ENCODE results near the gene DHPS. TPM values are rescaled to one million over a fixed set of nuclear protein-coding genes. Genes with fewer than 3 reads are reported as not detected.

Gene DHPS
- total RNA-seq, 3 donors from 2014 or later = 86.6 to 117 (median 91.4) TPM

- no peaks in the 10 kb centered on the region for H3K36me3 ChIP-seq
- DNase-seq (ENCODE audit: low spot score in 2 of 2) = no peak
- no peak overlapping the region for H3K27ac ChIP-seq
- peak overlapping the region; percentile 82 to 94 (median 88) for H3K4me3 ChIP-seq
- H3K27me3 ChIP-seq = no peaks in the 10 kb centered on the region
- intact Hi-C loops (cut with DNase I; ENCODE audit: low total_unique reads) = no loop called here
- H3K9me3 ChIP-seq = no peaks in the 10 kb centered on the region
- no peak for TF ChIP-seq CTCF (IDR thresholded peaks at IDR 0.05)
- no peak for TF ChIP-seq POLR2A (IDR thresholded peaks at IDR 0.05)
- TF ChIP-seq POLR2AphosphoS5 (IDR thresholded peaks at IDR 0.05) = no peak
- peaks cover 4 to 5% of the 10 kb centered on the region in 2 donors for H3K4me1 ChIP-seq
Observed at GRCh38 chr19:12695514-12695913, 13.8 kb upstream of the DHPS start.

- TF ChIP-seq POLR2A (IDR thresholded peaks at IDR 0.05) (no peak), CTCF (IDR thresholded peaks at IDR 0.05) (no peak), POLR2AphosphoS5 (IDR thresholded peaks at IDR 0.05) (no peak)
- H3K27ac ChIP-seq = no peak overlapping the region
- peaks cover 4 to 5% of the 10 kb centered on the region in 2 donors for H3K4me1 ChIP-seq
- H3K4me3 ChIP-seq = peak overlapping the region in 1 of 3 donors; percentile 94
- H3K36me3 ChIP-seq = no peaks in the 10 kb centered on the region
- intact Hi-C loops (cut with DNase I; ENCODE audit: low total_unique reads) = no loop called here
- H3K9me3 ChIP-seq = no peaks in the 10 kb centered on the region
- no peak for DNase-seq (ENCODE audit: low spot score in 2 of 2)
- H3K27me3 ChIP-seq = no peaks in the 10 kb centered on the region
Observed at GRCh38 chr19:12695096-12695495, 13.4 kb upstream of the DHPS start.

- H3K4me1 ChIP-seq = peaks cover 4 to 5% of the 10 kb centered on the region in 2 donors
- no peaks in the 10 kb centered on the region for H3K36me3 ChIP-seq
- intact Hi-C loops (cut with DNase I; ENCODE audit: low total_unique reads) = no loop called here
- H3K4me3 ChIP-seq = no peak overlapping the region
- TF ChIP-seq POLR2AphosphoS5 (IDR thresholded peaks at IDR 0.05) (no peak), CTCF (IDR thresholded peaks at IDR 0.05) (no peak), POLR2A (IDR thresholded peaks at IDR 0.05) (no peak)
- H3K9me3 ChIP-seq = no peaks in the 10 kb centered on the region
- no peaks in the 10 kb centered on the region for H3K27me3 ChIP-seq
- no peak overlapping the region for H3K27ac ChIP-seq
- no peak for DNase-seq (ENCODE audit: low spot score in 2 of 2)
Observed at GRCh38 chr19:12694641-12695040, 13.0 kb upstream of the DHPS start.

GRCh38 chr19:12692960-12693359 is 11.3 kb upstream of the DHPS start:
- no peak for DNase-seq (ENCODE audit: low spot score in 2 of 2)
- peaks cover 4 to 5% of the 10 kb centered on the region in 2 donors for H3K4me1 ChIP-seq
- TF ChIP-seq CTCF (IDR thresholded peaks at IDR 0.05) (no peak), POLR2AphosphoS5 (IDR thresholded peaks at IDR 0.05) (no peak), POLR2A (IDR thresholded peaks at IDR 0.05) (no peak)

GRCh38 chr19:12689581-12690216 is 8.0 kb upstream of the DHPS start:
- Histone ChIP-seq H3K9me3 (no peaks in the 10 kb centered on the region), H3K4me3 (no peak overlapping the region), H3K4me1 (no peaks in the 10 kb centered on the region), H3K27me3 (no peaks in the 10 kb centered on the region), H3K36me3 (no peaks in the 10 kb centered on the region), H3K27ac (no peak overlapping the region)
- intact Hi-C loops (cut with DNase I; ENCODE audit: low total_unique reads) = no loop called here
- no peak for DNase-seq (ENCODE audit: low spot score in 2 of 2)
- TF ChIP-seq POLR2AphosphoS5 (IDR thresholded peaks at IDR 0.05) (no peak), POLR2A (IDR thresholded peaks at IDR 0.05) (no peak), CTCF (IDR thresholded peaks at IDR 0.05) (no peak)

More at GRCh38 chr19:12692960-12693359, 11.3 kb upstream of the DHPS start:
- intact Hi-C loops (cut with DNase I; ENCODE audit: low total_unique reads) = no loop called here
- H3K27ac ChIP-seq = no peak overlapping the region
- H3K9me3 ChIP-seq = no peaks in the 10 kb centered on the region
- no peaks in the 10 kb centered on the region for H3K36me3 ChIP-seq
- H3K4me3 ChIP-seq = no peak overlapping the region
- no peaks in the 10 kb centered on the region for H3K27me3 ChIP-seq

Measured in breast epithelium (tissue), 4 donors.